ENCODE results near the gene MAP6. TPM values are rescaled to one million over a fixed set of nuclear protein-coding genes. Genes with fewer than 3 reads are reported as not detected.

MAP6 gene
- total RNA-seq, 1 donor from 2014 or later: 26.4 TPM

GRCh38 chr11:75651218-75651617 lies 17.6 kb downstream of the MAP6 start:
- Mint-ChIP-seq H3K27me3 (ENCODE audit: low read depth) (no peaks in the 10 kb centered on the region), H3K4me1 (ENCODE audit: low read depth) (peaks cover 27% of the 10 kb centered on the region), H3K4me3 (ENCODE audit: unreplicated experiment) (no peak overlapping the region), H3K27ac (ENCODE audit: unreplicated experiment) (no peak overlapping the region), H3K9me3 (ENCODE audit: low read depth) (no peaks in the 10 kb centered on the region), H3K36me3 (ENCODE audit: low read depth) (peaks cover 2% of the 10 kb centered on the region)
- no peak for DNase-seq (ENCODE audit: low spot score)
- TF ChIP-seq CTCF (IDR thresholded peaks at IDR 0.05): no peak

GRCh38 chr11:75650167-75650723 lies 18.6 kb downstream of the MAP6 start:
- TF ChIP-seq CTCF (IDR thresholded peaks at IDR 0.05): no peak
- H3K27me3 Mint-ChIP-seq (ENCODE audit: low read depth): no peaks in the 10 kb centered on the region
- H3K36me3 Mint-ChIP-seq (ENCODE audit: low read depth): peaks cover 2% of the 10 kb centered on the region
- H3K27ac Mint-ChIP-seq (ENCODE audit: unreplicated experiment): no peak overlapping the region
- no peak for DNase-seq (ENCODE audit: low spot score)
- H3K4me3 Mint-ChIP-seq (ENCODE audit: unreplicated experiment): no peak overlapping the region
- peaks cover 20% of the 10 kb centered on the region for H3K4me1 Mint-ChIP-seq (ENCODE audit: low read depth)
- no peaks in the 10 kb centered on the region for H3K9me3 Mint-ChIP-seq (ENCODE audit: low read depth)

- Mint-ChIP-seq H3K27ac (ENCODE audit: unreplicated experiment) (no peak overlapping the region), H3K27me3 (ENCODE audit: low read depth) (no peaks in the 10 kb centered on the region), H3K36me3 (ENCODE audit: low read depth) (no peaks in the 10 kb centered on the region), H3K4me1 (ENCODE audit: low read depth) (peaks cover 9% of the 10 kb centered on the region), H3K4me3 (ENCODE audit: unreplicated experiment) (no peak overlapping the region), H3K9me3 (ENCODE audit: low read depth) (no peaks in the 10 kb centered on the region)
- no peak for DNase-seq (ENCODE audit: low spot score)
- no peak for TF ChIP-seq CTCF (IDR thresholded peaks at IDR 0.05)
Measured at GRCh38 chr11:75644946-75645345, 23.9 kb downstream of the MAP6 start.

- peaks cover 15% of the 10 kb centered on the region for H3K4me1 Mint-ChIP-seq (ENCODE audit: low read depth)
- TF ChIP-seq CTCF (IDR thresholded peaks at IDR 0.05): no peak
- H3K9me3 Mint-ChIP-seq (ENCODE audit: low read depth): no peaks in the 10 kb centered on the region
- no peak for DNase-seq (ENCODE audit: low spot score)
- H3K36me3 Mint-ChIP-seq (ENCODE audit: low read depth): no peaks in the 10 kb centered on the region
- no peak overlapping the region for H3K4me3 Mint-ChIP-seq (ENCODE audit: unreplicated experiment)
- H3K27ac Mint-ChIP-seq (ENCODE audit: unreplicated experiment): no peak overlapping the region
- no peaks in the 10 kb centered on the region for H3K27me3 Mint-ChIP-seq (ENCODE audit: low read depth)
Measured at GRCh38 chr11:75644370-75644769, 24.5 kb downstream of the MAP6 start.

- no peak for TF ChIP-seq CTCF (IDR thresholded peaks at IDR 0.05)
- H3K4me3 Mint-ChIP-seq (ENCODE audit: unreplicated experiment): no peak overlapping the region
- H3K27me3 Mint-ChIP-seq (ENCODE audit: low read depth): no peaks in the 10 kb centered on the region
- no peaks in the 10 kb centered on the region for H3K36me3 Mint-ChIP-seq (ENCODE audit: low read depth)
- H3K27ac Mint-ChIP-seq (ENCODE audit: unreplicated experiment): no peak overlapping the region
- H3K4me1 Mint-ChIP-seq (ENCODE audit: low read depth): peaks cover 17% of the 10 kb centered on the region
- no peak for DNase-seq (ENCODE audit: low spot score)
- no peaks in the 10 kb centered on the region for H3K9me3 Mint-ChIP-seq (ENCODE audit: low read depth)
Measured at GRCh38 chr11:75642402-75643113, 26.3 kb downstream of the MAP6 start.

All from chondrocyte (in vitro differentiated cells).